Neutrophil (primary cell): ENCODE results near the gene DNASE1L3.

Source experiments
- H3K27ac ChIP-seq: fragments of 200-600 bp; sonication (generic); 2 replicates; pipeline ENCODE4 v1.5.1; 2016; ENCODE audit warnings: mild to moderate bottlenecking, moderate library complexity
- H3K27me3 ChIP-seq: fragments of 200-600 bp; sonication (generic); 2 replicates; pipeline ENCODE4 v1.6.0; 2016; ENCODE audit warnings: mild to moderate bottlenecking
- H3K36me3 ChIP-seq: fragments of 200-600 bp; sonication (generic); 2 replicates; pipeline ENCODE4 v1.5.1; 2017
- H3K4me1 ChIP-seq, 2 experiments: fragments of 200-600 bp in 1 of 2; sonication (generic) in 1 of 2; 1 replicate in 1 of 2; 2 replicates in 1 of 2; pipeline versions ENCODE4 v1.5.1 to v1.6.1; 2013 to 2016; ENCODE audit warnings: low read depth in 1 of 2, low read length in 1 of 2, mild to moderate bottlenecking in 1 of 2, moderate library complexity in 1 of 2; ENCODE audit not compliant: control insufficient read depth in 1 of 2, insufficient read depth in 1 of 2
- H3K4me3 ChIP-seq, 2 experiments: fragments of 200-600 bp in 1 of 2; sonication (generic) in 1 of 2; 1 replicate in 1 of 2; 2 replicates in 1 of 2; pipeline ENCODE4 v1.5.1; 2013 to 2016; ENCODE audit warnings: low read depth in 1 of 2, low read length in 1 of 2, mild to moderate bottlenecking in 1 of 2, moderate library complexity in 1 of 2
- H3K9me3 ChIP-seq: fragments of 200-600 bp; sonication (generic); 2 replicates; pipeline ENCODE4 v1.5.1; 2016
- CTCF ChIP-seq: fragments of 200-600 bp; sonication (generic); IDR thresholded peaks from 2 replicates; pipeline ENCODE4 v1.5.1; 2016; ENCODE audit warnings: antibody characterized with exemption

Gene DNASE1L3

GRCh38 chr3:58193682-58194407, 16.9 kb downstream of the DNASE1L3 start:
- no peaks in the 10 kb centered on the region for H3K27me3 ChIP-seq
- no peak for TF ChIP-seq CTCF
- H3K9me3 ChIP-seq, result no peaks in the 10 kb centered on the region
- H3K4me3 ChIP-seq, result no peak overlapping the region
- no peak overlapping the region for H3K27ac ChIP-seq
- H3K4me1 ChIP-seq, result no peaks in the 10 kb centered on the region
- H3K36me3 ChIP-seq, result no peaks in the 10 kb centered on the region

GRCh38 chr3:58192069-58192468, 18.7 kb downstream of the DNASE1L3 start:
- H3K36me3 ChIP-seq, result no peaks in the 10 kb centered on the region
- no peaks in the 10 kb centered on the region for H3K27me3 ChIP-seq
- no peak overlapping the region for H3K4me3 ChIP-seq
- H3K27ac ChIP-seq, result no peak overlapping the region
- no peaks in the 10 kb centered on the region for H3K4me1 ChIP-seq
- no peaks in the 10 kb centered on the region for H3K9me3 ChIP-seq
- no peak for TF ChIP-seq CTCF

- no peaks in the 10 kb centered on the region for H3K9me3 ChIP-seq
- no peaks in the 10 kb centered on the region for H3K27me3 ChIP-seq
- no peaks in the 10 kb centered on the region for H3K36me3 ChIP-seq
- no peaks in the 10 kb centered on the region for H3K4me1 ChIP-seq
- H3K4me3 ChIP-seq, result no peak overlapping the region
- H3K27ac ChIP-seq, result no peak overlapping the region
- no peak for TF ChIP-seq CTCF
Measured at GRCh38 chr3:58191361-58191991, 19.3 kb downstream of the DNASE1L3 start.

GRCh38 chr3:58190882-58191281, 19.9 kb downstream of the DNASE1L3 start:
- H3K27ac ChIP-seq, result no peak overlapping the region
- H3K4me1 ChIP-seq, result no peaks in the 10 kb centered on the region
- H3K9me3 ChIP-seq, result no peaks in the 10 kb centered on the region
- no peak overlapping the region for H3K4me3 ChIP-seq
- no peak for TF ChIP-seq CTCF
- H3K27me3 ChIP-seq, result no peaks in the 10 kb centered on the region
- H3K36me3 ChIP-seq, result no peaks in the 10 kb centered on the region

- TF ChIP-seq CTCF, result no peak
Measured at GRCh38 chr3:58190291-58190690, 20.5 kb downstream of the DNASE1L3 start.

More at GRCh38 chr3:58190291-58190690, 20.5 kb downstream of the DNASE1L3 start:
- no peaks in the 10 kb centered on the region for H3K27me3 ChIP-seq
- H3K9me3 ChIP-seq, result no peaks in the 10 kb centered on the region
- no peaks in the 10 kb centered on the region for H3K4me1 ChIP-seq
- H3K4me3 ChIP-seq, result no peak overlapping the region
- no peak overlapping the region for H3K27ac ChIP-seq
- H3K36me3 ChIP-seq, result no peaks in the 10 kb centered on the region
